G401 (cell line): ENCODE results near the gene PTBP1. TPM values are rescaled to one million over a fixed set of nuclear protein-coding genes. Genes with fewer than 3 reads are reported as not detected.

ENCODE experiments used
- DNase-seq: peaks from one replicate; pipeline ENCODE4 v3.0.0-alpha.2; 2015; ENCODE audit warnings: low spot score
- in situ Hi-C: cut with HindIII; loops from 2 replicates; pipeline ENCODE4 v1.10.0; 2016; ENCODE audit warnings: low sequenced_read_pairs, mixed read lengths
- total RNA-seq: library from RNA; depleted of rRNA; stranded (reverse); fragments of >200 nt; shearing (Covaris generic); gene quantifications from 2 replicates; pipeline ENCODE4 v1.2.3, GENCODE V29; 2014

PTBP1 gene
- total RNA-seq, 1 experiment from 2014 or later, result 361 TPM

DNA sequence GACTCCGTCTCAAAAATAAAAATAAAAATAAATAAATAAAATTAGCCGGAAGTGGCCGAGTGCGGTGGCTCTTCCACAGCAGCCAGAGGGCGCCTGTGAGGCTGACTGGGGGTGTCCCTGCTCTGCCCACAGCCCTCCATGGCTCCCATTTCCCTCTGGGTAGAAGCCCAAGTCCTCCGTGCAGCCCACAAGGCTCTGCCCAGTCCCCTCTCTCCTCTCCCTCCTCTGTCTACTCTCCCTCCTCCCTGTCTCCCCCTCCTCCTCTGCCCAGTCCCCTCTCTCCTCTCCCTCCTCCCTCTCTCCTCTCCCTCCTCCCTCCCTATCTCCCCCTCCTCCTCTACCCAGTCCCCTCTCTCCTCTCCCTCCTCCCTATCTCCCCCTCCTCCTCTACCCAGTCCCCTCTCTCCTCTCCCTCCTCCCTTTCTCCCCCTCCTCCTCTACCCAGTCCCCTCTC is 25.9 kb upstream of the PTBP1 start:
- DNase-seq, result peak; percentile 31
- in situ Hi-C loops, result no loop called here

DNA sequence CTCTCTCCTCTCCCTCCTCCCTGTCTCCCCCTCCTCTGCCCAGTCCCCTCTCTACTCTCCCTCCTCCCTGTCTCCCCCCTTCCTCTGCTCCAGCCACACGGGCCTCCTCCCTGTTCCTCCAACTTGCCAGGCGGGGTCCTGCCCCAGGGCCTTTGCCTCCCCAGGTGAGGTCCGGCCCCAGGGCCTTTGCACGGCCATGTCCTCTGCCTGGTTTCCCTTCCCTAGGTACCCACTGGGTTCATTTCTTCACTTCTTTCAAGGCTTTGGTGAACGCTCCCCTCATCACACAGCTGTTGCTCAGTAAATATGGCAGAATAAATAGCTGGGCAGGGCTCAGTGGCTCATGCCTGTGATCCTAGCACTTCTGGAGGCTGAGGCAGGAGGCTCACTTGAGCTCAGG is 25.2 kb upstream of the PTBP1 start:
- in situ Hi-C loops, result no loop called here
- DNase-seq, result no peak

DNA sequence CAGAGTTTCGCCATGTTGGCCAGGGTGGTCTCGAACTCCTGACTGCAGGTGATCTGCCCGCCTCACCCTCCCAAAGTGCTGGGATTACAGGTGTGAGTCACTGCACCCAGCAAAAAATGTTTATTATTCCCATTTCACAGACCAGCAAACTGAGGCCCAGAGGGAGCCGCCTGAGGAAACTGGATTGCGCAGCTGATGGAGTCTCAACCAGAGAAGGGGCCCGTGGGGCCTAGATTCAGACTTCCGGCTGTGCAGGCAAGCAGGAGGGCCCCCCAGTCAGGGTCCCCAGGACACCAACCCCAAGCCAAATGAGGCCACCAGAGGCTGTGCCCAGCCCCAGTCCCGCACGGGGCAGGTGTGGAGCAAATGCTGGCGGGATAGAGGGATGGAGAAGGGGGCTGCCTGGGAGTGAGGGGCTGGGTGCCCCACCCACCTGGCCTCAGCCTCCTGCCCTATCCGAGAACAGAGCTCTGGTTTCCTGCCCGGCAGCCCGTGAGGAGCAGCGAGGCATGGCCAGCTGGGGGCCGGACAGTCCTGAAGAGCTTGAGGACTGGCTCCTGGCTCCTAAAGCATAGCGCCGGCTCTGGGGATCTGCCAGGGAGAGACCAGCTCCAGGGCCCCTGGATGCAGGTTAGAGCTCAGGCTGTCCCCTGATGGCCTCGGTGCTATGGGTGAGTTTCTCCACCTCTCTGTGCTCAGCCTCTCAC is 24.4 kb upstream of the PTBP1 start:
- peak; percentile 29 for DNase-seq
- in situ Hi-C loops, result no loop called here

DNA sequence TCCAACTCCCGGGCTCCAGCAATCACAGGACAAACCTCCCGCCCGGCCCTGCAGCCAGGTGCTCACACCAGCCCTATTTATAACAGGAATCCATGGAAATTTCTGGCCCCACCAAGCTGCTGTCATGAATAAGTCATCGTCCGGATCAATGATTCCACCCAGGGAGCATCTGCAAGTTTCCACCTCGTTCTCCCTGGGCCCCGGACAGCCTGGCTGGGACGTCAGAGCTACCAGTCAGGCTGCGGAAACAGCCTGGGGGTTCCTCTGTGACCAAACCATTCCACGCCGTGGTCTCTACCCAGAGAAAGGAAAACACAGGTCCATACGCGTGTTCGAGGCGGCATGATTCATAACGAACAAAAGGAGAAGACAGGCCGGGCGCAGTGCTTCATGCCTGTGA is 20.7 kb upstream of the PTBP1 start:
- in situ Hi-C loops, result no loop called here
- DNase-seq, result no peak

DNA sequence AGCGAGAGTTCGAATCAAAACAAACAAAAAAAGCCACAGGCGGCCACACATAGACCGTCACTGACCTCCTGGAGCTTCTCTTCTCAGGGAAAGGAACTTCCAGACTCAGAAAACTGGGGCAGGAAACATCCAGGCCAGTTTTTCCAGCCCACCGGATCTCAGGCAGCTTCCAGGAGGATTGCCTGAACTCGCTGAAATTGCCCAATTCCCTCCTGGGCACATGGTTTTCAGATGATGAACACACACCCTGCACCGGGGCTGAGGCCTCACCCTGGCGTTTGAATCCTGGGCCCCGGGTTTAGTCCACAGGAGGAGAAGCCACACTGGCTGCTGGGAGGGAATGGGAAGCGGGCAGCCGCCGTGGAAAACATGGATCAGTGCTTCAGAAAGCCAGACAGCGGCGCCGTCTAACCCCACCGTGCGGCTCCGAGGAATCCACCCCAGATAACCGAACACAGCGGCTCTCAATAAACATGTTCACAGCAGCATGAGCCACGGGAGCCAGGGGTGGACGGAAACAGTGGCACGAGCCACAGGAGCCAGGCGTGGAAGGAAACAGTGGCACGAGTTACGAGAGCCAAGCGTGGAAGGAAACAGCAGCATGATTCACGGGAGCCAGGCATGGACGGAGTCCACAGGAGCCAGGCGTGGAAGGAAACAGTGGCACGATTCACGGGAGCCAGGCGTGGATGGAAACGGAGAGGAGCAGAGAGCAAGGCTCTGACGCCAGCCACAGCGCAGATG is 18.2 kb upstream of the PTBP1 start:
- DNase-seq, result no peak
- in situ Hi-C loops, result no loop called here

DNA sequence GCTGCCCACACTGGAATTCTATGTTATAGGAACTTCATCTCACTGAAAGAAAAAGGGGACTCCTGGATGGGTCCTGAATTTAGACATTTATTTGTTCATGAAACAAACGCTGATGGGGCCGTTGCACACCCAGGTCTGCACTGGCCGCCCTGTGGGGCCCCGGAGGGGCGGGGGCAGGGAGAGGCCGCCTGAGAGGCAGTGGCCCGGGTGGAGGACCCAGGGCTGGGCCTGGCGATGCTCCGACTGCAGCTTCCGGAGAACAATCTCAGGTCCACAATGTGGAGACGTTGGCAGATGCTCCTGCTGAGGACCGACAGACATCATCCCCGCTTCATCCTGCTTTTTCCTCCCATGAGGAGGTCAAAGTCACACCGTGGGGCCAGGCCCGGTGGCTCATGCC is 16.3 kb upstream of the PTBP1 start:
- no peak for DNase-seq
- in situ Hi-C loops, result no loop called here

DNA sequence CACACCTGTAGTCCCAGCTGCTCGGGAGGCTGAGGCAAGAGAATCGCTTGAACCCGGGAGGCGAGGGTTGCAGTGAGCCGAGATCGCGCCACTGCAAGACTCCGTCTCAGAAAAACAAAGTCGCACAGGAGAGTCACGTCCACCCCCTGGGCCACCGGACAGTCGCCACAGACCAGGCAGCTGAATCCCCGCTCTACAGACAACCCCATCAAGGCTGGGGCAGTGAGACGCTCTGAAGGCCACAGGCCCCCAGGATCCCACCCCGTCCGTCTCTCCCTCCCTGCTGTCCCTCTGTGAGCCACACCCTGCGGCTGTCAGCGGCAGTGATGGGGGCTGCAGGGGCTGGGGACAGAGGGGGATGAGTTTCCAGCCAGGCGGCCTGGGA is 15.5 kb upstream of the PTBP1 start:
- in situ Hi-C loops, result no loop called here

DNA sequence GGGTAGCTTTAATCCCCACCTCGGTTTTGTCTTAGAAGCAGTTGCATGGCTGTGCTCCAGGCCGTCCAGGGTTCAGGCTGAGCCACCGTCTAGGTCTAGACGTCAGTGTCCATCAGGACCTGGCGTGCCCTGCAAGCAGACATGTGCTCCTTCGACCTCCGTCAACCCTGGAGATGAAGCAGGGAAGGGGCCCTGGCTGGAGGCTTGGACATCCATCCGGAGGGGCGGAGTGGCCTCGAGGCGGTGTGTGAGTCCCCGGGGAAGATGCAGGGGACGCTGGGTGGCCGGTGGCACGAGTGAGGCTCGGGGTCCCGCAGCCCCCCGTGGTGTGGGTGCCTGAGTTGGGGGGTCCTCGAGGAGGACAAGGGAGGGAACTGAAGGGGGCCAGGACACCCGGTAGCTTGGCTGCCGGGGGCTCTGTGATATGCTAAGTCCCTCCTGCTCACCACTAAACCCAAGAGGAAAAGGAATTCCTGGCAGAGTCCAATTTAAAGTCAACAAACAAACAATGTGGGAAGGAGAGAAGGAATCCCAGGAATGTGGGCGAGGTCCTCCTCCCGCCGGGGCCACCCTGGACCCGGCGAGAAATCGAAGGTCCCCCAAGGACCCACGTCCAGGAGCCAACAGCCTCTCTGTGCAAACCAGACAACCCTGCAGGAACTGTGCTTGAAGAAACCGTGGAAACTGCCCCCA is 14.9 kb upstream of the PTBP1 start:
- DNase-seq, result no peak
- in situ Hi-C loops, result no loop called here

More for the DNA sequence above, 15.5 kb upstream of the PTBP1 start:
- no peak for DNase-seq

DNA sequence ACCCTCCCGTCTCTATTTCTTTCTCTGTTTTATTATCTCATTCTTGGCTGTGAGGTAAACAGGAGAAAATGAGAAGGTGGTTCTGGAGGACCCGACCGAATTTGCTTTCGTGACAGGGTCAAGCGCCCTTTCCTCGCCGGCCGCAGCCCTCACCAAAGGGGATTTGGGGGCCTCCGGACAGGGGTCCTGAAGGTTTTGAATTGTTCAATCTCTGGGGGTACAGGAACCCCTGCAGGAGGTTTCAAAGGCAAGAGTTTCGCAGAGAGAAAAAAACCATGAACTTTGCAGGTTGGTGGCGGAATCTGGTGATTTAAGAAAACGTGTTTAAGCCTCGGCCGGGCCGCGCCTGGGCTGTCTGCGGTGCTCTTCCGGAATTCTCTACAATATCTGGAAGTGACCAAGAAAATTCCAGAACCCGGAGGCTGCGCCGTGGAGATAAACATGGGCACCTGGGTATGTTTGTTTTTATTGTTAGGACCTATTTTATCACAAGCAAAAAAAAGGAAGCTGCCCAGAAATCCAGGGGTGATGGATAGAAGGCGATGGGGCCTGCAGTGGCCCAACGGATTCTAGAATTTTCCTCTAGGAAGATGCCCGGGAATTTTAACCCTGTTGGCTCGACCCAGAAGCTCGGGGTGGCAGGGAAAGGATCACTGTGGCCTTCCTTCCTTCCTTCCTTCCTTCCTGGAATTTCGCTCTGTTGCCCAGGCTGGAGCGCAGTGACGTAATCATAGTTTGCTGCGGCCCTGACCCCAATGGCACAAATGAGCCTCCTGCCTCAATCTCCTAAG is 14.2 kb upstream of the PTBP1 start:
- in situ Hi-C loops, result no loop called here
- no peak for DNase-seq

DNA sequence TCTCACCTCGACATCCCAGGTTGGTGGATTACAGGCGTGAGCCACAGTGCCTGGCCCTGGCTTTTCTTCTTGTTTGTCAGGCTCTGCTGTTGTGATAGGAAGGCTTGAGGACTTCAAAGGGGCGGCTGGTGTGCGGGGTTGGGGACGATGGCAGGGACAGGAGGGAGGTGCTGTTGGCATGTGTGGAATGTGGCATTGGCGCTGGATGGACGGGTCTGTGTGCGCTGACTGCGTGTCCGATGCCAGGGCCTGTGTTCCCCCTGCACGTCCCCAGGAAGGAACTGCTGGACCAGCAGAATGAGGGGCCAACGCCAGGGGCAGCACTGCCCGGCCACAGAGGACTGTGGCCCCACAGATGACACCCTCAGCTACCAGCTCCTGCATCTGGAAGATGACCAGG is 12.7 kb upstream of the PTBP1 start:
- DNase-seq, result no peak
- in situ Hi-C loops, result no loop called here

DNA sequence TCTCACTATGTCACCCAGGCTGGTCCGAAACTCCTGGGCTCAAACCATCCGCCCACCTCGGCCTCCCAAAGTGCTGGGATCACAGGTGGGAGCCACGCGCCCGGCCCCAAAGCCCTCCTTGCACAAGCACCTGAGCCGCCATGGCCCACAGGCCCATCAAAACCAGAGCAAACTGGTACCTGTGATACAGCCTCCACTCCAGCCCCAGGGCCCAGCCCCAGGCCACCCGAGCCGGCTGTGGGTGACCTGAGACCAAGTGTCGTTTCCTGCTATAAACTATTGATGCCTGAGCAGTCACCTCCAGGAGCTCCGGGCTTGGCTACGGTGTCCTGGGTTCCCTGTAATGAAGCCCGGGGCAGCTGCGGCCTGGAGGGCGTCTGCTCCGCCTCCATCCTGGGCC is 9.7 kb upstream of the PTBP1 start:
- in situ Hi-C loops, result no loop called here
- no peak for DNase-seq

DNA sequence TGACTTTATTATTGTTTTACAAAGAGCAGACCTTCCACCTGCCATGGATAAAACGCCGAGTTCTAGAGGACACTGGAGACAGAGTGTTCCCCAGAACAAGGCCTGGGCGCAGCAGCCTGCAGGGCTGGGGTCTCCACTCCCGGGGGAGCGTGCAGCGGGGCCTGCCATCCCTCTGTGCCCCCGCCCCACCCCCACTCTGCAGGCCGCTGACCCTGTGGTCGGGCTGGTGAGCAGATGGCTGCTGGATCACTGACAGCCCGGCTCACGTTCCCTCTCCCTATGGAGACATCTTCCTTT is 8.6 kb upstream of the PTBP1 start:
- in situ Hi-C loops, result no loop called here
- DNase-seq, result no peak

DNA sequence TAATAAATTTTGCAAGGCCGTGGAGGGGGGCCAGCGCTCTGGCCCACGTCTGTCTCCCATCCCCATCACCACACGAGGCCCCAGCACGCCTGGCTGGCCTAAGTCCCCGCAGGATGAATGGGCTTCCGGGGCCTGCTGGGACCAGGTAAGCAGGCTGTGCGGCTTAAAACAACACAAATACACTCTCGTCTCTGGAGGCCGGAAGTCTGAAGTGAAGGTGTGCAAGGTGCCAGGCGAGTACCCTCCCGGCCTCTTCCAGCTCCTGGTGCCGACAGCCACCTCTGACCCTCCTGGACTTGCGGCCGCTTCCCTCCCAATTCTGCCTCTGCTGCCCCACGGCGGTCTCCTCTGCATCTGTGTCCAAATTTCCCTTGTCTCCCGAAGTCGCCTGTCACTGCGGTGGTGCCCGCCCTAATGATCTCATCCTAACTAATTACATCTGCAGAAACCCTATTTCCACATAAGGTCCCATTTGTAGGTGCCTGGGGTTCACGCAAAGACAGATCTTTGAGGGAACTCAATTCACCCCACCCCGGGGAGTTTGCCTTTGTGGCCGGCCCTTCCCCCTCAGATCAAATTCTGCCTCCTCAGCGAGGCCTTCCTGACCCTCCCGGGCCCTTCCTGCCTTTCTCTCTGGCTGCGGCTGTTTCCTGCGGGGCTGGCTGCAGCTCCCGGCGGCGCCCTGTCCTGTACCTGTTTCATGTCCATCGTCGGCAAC is 8.1 kb upstream of the PTBP1 start:
- in situ Hi-C loops, result no loop called here
- DNase-seq, result no peak

DNA sequence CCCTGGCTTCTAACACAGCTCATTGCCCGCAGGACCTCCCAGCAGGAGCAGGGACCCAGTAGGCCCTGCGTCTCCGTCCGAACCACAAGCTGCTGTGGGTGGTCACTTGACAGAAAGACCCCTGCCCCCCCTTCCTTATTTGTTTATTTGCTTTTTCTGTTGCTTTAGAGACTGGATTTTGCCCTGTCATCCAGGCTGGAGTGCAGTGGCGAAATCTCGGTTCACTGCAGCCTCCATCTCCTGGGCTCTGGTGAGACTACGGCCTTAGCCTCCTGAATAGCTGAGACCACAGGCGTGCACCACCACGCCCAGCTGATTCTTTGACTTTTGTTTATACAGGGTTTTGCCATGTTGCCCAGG is 7.6 kb upstream of the PTBP1 start:
- in situ Hi-C loops, result no loop called here
- DNase-seq, result no peak

DNA sequence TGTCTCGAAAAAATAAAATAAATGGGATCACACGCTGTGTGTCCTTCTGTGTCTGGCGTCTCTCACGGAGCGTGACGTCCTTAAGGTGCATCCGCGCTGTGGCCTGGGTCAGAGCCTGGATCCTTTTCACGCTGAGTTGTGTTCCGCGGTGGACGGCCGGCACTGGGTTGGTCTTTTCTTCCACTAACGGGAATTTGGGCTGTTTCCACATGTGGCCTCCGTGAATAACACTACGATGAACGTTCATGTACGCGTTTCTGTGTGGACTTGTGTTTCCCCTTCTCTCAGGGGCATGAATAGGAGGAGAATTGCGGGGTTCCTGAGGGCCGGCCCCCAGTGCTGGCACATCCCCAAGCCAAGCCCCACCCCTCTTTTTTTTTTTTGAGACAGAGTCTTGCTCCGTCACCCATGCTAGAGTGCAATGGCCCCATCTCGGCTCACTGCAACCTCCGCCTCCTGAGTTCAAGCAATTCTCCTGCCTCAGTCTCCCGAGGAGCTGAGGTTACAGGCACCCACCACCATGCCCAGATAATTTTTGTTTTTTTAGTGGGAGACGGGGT is 6.2 kb upstream of the PTBP1 start:
- in situ Hi-C loops, result no loop called here
- DNase-seq, result no peak

DNA sequence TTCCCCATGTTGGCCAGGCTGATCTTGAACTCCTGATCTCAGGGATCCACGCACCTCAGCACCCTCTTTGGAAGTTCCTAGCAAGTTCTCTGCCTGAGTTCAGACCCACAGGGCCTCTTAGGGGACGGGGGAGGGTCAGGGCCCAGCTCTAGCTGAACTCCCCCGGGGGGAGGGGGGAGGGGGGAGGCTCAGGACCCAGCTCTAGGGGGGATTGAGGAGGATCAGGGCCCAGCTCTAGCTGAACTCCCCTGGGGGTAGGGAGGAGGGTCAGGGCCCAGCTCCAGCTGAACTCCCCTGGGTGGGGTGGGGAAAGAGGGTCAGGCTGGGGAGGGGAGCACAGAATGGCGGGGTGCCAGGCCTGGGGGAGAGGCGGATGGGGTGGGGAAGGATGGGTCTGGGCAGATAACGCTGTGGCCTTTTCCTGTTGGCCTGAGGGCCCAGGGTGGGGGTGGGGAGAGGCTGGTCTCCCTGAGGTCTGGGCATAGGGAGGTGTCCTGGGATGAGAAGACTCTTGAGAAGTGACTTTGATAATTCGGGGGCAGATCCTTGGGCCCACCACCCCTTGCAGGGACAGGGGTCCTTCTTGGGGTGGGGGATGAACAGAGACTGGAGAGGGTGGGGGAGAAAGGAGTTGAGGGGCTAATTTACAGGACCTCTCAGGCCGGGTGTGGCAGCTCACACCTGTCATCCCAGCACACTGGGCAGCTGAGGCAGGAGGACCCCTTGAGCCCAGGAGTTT is 5.5 kb upstream of the PTBP1 start:
- in situ Hi-C loops, result no loop called here
- DNase-seq, result no peak

DNA sequence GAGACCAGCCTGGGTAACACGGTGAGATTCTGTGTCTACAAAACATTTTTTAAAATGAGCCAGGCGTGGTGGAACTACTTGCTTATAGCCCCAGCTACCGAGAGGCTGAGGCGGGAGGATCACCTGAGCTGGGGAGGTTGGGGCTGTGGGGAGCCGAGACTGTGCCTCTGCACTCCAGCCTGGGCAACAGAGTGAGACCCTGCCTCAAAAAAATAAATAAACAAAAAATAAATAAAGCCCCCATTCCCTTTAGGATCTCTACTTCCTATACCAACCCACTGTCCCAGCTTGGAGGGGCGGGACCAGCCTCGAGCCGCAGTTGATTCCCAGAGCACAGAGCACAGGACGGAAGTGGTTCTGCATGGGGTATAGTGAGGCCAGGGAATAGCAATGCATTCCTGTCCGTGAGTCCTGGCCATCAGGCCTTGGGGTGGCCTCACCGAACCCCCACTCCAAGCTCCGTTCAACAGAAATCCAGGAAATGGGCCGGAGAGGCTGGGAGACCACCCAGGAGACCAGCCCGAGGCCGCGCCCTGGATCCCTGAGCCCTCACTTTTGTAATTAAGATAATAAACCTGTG is 4.9 kb upstream of the PTBP1 start:
- DNase-seq, result no peak
- in situ Hi-C loops, result no loop called here

DNA sequence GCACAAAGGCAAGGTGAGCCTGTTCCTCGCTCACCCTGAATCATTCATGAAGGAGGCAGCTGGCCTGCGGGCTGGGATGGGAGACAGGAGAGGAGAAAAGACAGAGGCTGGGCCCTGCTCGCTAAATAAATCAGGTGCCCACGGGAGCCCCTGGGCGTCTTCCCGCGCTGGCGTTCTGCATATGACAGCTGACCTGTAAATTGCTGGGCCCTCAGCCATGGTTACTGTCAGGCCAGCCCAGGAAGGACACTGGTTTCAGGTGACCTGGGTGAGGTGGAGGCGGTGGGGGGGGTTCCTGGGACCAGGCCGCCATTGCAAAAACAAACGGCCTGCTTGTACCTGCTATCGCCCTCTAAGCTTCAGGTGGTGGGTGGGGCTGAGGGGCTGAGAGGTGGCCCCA is 3.4 kb upstream of the PTBP1 start:
- no peak for DNase-seq
- in situ Hi-C loops, result no loop called here
